GM19193 (cell line): ENCODE results near the gene GPR4.

ENCODE experiments used
- POLR2A ChIP-seq: IDR thresholded peaks from 4 replicates; pipeline ENCODE4 v1.6.1; 2011; ENCODE audit not compliant: insufficient read depth, insufficient read length; ENCODE audit errors: extremely low read depth

The GPR4 gene

GRCh38 chr19:45577111-45577905 is 24.7 kb downstream of the GPR4 start:
- no peak for TF ChIP-seq POLR2A

- no peak for TF ChIP-seq POLR2A
Measured at GRCh38 chr19:45576682-45577081, 25.3 kb downstream of the GPR4 start.

- TF ChIP-seq POLR2A = no peak
Measured at GRCh38 chr19:45575216-45575615, 26.8 kb downstream of the GPR4 start.

GRCh38 chr19:45574526-45574925 is 27.5 kb downstream of the GPR4 start:
- no peak for TF ChIP-seq POLR2A

- no peak for TF ChIP-seq POLR2A
Measured at GRCh38 chr19:45571457-45572220, 30.4 kb downstream of the GPR4 start.

- no peak for TF ChIP-seq POLR2A
Measured at GRCh38 chr19:45569619-45570421, 32.2 kb downstream of the GPR4 start.

- TF ChIP-seq POLR2A = no peak
Measured at GRCh38 chr19:45568732-45569131, 33.3 kb downstream of the GPR4 start.

- TF ChIP-seq POLR2A = no peak
Measured at GRCh38 chr19:45567609-45568008, 34.4 kb downstream of the GPR4 start.

GRCh38 chr19:45564131-45564780 is 37.8 kb downstream of the GPR4 start:
- no peak for TF ChIP-seq POLR2A

- TF ChIP-seq POLR2A = no peak
Measured at GRCh38 chr19:45560686-45561085, 41.3 kb downstream of the GPR4 start.

- TF ChIP-seq POLR2A = no peak
Measured at GRCh38 chr19:45560038-45560437, 42.0 kb downstream of the GPR4 start.

- no peak for TF ChIP-seq POLR2A
Measured at GRCh38 chr19:45558399-45558878, 43.6 kb downstream of the GPR4 start.

GRCh38 chr19:45556835-45557234 is 45.2 kb downstream of the GPR4 start:
- no peak for TF ChIP-seq POLR2A

- TF ChIP-seq POLR2A = no peak
Measured at GRCh38 chr19:45554481-45554880, 47.5 kb downstream of the GPR4 start.

GRCh38 chr19:45553464-45553863 is 48.5 kb downstream of the GPR4 start:
- no peak for TF ChIP-seq POLR2A
